NK-92 (cell line): ENCODE measurements around the gene SFRP2.

Experiments used
- DNase-seq: peaks from one replicate; lab custom pipeline; 2025; ENCODE audit not compliant: unreplicated experiment; lab: John Stamatoyannopoulos, UW

SFRP2 gene

DNA sequence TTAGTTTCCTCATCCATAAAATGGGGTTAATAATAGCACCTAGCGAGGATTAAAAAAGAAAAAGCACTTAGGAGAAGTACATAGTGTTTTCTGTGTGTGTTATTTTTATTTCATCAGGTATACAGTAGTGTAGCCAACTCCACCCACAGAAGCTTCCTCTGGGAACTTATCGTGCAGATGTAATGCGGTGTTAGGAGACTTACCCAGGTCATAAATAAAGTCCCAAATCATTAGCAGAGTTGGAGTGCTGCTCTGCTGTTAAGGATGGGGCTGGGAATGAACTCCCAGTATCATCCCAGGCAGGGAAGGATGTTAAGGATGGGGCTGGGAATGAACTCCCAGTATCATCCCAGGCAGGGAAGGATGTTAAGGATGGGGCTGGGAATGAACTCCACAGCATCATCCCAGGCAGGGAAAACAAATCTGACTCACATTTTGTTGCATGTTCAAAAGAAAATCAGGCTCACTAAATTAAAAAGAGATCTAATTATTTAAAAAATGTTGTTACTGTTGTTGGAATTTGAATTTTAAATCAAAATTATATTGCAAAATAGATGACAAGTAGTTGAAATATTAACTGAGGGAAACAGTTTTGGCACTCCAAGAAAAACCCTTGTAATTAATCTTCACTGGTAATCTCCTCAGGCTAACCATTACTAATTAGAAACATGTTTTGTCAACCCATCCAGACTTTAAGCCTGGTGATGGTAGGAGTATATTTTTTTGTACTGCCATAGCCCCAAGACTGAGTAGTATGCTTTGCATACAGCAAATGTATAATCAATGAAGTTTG is 10.2 kb upstream of the SFRP2 start:
- no peak for DNase-seq

DNA sequence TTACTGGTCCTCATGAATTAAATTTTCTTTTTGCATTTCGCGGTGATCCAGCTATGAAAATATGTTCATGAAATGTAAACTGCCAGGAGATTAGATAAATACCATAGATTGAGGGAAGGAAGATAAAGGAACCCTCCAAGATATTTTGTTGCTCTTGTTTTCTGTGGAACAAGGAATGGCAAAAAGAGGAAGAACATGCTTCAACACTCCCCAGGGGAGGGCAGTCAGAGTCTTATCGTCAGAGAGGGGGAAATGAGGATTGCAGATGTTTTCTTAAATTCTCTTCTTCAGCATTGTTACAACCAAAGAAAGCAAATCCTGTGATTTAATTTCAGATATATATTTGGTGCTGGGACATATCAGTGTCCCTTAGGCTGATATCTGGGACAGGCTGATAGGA is 9.5 kb upstream of the SFRP2 start:
- DNase-seq = no peak

DNA sequence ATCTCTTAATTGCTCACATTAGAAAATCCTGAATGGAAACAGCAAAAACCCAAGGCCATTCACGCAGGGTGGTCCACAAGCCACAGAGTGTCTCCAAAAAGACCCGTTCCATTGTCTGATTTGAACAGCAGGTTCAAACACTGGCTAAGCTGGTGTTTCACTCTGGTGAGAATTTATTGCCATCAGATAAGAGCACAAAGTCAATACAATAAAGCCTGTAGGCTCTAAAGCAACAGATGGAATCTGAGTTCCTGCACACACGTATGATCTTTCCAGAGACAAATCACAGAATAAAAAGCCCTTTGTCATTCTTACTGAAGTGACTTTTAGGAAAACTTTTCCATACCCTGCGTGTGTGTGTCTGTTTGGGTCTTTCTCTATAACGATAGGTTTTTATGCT is 5.1 kb upstream of the SFRP2 start:
- DNase-seq = no peak

DNA sequence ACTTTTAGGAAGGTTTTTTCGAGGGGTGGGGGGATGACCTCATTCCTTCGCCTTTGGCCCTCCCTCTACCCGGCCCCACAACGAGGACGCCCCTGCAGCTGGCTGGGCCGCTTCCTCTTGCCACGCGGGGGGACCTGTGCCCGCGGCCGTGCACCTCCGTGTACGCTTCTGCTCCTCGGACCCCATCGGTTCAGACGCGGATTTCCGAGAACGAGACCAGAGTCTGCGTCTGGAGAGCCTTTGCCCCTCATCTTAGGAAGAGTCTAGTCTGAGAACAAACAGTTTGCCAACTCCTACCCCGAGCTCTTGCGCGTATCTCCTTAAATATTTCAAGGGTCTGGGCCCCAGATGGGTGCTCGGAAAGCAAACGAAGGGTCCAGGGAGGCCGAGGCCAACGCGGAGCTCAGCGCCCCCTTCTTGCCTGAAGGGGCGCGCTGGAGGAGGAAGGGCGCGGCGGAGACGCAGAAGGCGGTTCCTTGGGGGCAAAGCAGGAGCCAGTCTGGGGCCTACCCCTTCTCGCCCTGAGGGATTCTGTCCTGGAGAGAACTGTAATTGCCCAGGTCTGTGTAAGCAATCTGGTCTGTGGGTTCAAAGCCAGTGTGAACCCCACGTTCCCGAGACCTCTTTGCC is 3.9 kb upstream of the SFRP2 start:
- no peak for DNase-seq

DNA sequence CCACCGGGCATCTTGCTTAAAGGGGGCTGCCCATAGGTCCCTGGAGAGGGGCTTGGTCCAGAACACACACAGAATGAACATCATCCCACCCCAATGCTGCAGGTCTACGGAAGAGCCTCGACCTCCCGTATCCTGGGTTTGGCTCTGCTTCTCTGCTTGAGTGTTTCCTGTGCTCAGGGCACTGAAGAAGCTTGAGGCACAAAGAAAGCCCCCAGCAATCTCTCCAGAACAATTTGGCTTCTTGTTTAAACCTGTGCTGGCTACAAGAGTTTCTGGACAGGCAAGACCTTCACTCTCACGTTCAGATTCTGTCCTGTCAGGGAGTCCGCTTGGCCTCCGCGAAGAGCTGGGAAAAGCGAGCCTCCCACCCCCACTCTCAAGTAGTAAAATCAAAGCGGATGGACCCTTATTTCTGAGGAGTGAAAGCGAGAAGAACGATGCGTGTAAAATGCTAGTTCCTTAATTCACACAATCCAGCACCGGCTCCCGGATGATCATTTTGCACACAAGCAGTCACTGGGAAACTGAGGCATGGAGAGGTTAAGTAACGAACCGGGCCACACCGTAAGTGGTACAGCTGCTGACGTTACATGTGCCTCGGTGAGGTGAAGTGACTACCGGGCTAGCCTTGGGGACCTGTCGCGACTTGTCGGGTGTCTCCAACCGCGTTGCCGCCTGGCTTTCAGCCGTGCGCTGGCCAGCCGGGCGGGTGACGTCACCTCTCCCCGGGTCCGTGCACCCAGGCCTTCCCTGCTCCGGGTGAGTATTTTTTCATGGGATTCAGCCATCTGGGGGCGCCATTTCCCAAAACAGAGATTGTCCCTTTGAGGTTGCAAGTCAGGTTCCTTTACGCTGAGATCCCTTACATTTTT is 3.1 kb upstream of the SFRP2 start:
- DNase-seq = no peak

DNA sequence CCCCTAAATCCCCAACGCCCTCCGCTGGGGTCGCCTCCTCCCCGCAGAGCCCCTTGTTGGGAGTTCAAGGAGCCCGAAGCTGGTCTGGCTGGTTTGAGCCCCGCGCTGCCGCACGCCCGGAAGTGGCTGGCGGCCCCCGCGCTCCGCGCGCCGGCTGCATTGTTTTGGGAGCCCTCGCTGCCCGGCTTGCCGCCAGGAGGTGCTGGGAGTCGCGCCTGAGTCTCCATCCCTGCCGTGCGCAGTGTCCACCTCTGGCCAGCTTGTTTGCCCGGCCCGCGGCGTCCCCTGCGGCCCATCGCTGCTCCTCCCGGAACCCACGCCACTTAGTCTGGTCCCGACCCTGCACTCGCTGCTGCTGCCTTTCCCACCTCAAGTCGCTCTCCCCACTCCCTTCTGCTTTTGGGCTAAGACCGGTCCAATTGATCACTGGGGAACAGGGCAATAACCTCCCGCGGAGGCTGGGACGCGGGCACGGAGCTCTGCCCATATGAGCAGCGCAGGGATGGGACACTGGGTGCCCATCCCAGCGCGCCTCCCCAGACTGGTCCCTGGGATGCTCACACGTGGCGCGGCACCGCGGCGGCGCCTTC is 2.2 kb upstream of the SFRP2 start:
- no peak for DNase-seq

DNA sequence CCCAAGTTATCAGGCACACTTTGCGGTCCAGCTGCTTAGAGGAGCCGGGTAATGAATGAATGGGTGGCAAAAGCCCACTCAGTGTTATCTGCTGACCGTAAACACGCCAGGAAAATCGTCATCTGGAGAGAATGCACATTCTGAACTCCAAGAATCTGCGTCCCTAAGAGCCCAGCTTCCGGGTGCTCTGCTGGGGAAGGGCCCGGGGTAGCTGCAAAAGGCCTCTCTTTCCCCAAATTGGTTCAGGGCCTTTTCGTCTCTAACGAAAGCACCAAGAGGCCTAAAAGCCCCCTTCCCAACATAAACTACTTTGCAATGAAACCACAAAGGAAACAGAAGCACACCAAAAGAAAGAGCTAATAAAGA is 1.6 kb upstream of the SFRP2 start:
- DNase-seq = no peak

DNA sequence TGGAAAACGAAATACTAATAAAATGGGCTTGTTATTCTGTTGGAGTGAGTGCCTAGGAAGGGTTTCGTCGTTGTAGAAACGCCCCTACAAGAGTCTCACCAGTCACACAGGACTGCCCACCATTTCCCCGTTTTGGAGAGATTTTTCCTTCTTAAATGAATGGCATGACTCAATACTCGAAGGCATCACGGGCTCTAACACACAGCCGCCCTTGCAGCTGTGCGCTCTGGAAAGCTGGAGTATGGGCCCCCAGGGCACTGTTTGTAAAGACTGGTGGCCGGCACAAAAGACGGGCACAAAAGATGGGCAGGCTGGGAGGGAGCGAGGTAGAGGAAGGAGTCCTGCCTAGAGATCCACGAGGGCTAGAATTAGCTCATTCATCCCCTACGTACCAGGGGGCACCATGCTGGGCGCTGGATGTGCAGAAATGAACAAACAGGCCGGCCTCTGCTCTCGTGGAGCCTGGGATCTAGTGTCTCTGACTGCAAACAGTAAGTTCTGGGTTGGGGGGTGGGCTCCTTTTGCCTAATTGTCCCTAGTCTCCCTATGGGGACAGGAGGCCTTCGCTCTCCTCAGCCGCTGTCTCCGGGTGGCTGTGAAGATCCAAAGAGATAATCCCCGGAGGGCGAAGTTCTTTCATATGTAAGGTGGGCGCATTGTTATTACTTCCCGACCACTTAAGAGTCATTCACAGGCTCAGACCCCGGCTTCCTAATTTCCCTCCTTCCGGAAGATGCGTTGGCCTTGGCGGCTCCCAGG is 1.0 kb upstream of the SFRP2 start:
- no peak for DNase-seq

DNA sequence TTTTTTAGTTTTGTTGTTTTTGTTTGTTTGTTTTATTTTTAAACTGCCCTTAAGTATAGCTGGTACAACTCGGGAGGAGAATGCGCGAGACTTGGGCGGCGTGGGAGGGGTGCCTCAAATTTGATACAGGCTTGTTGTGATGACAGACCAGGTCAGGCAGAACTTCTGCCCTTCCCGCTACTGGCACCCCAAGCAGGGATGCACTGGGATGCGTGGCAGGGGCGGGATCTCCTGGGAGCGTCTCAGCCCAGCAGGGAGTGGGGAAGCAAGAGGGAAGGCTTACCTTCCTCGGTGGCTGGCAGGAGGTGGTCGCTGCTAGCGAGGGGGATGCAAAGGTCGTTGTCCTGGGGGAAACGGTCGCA is 851 bp downstream of the SFRP2 start:
- DNase-seq = no peak

DNA sequence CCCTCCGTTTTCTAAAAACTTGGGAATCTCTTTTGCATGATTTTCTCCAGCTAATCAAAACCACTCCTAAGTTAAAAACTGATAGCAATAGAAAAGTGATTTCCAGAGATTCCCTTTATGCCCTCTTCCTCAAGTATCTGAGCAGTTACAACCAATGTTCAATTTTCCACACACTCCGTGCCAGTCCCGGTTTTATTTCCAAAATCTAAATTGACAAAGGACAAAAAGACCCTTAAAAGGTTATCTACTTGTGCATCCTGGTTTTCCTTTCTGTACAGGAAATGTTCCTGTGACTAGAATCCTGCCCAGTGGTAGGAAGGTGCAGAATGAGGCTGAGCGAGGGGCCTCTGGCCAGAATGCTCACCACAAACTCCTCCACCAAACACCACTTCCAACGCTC is 1.3 kb downstream of the SFRP2 start:
- DNase-seq = no peak

DNA sequence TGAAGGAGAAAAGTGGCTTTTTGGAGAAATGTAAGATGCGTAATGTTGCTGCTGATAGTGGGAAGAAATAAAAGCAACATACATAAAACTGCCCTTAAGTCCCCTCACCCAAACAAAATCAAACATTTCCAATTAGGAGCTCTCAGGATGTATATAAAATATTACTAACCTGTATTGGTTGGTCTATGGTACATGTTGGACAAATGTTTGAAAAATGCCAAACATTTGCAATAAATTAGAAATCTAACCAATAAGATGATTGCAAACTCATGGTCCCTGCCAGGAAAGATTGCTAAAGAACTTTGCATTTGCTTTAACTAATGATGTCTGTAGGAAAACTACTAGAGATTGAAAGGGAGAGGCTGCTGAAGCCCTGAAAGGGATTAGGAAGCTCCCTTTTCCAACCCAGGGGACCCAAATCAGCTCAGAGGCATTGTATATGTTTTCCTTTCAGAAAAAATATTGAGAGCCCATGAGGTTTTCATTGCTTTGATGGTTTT is 1.8 kb downstream of the SFRP2 start:
- no peak for DNase-seq

DNA sequence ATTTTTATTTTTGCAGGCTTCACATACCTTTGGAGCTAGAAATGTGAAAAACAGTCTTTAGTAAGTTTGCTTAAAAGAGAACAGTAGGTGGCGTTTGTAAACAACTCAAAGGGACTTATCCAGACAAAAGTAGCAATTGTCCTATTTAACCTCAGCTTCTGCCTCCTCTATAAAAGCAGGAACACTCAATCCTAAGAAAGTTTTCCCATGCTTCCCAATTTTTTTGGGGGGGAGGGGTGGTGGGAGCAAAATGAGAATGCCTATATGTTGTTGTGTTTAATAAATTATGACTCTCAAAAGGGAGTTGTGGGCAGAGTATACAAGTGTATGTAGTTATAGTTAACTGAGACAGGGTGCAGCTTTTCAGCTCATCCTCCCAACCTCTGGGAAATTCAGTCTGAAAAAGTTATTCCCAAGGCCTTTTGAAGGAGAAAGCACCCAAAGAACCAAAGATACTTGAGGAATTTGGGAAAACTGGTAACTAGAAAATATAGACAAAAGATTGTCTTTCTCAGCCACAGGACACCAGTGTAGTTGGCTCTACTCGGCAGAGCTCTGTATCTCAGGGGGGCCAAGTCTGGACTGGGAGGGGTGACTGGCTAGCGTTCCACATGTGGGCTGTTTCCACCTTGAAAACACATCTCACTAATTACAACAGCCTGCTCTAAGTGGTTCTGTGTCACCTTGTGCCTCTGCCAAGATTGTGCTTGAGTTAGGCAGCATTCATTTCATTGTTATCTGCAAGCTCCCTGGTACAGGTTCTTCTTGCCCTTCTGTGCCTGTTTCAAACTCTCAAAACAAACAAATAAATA is 2.8 kb downstream of the SFRP2 start:
- DNase-seq = no peak

DNA sequence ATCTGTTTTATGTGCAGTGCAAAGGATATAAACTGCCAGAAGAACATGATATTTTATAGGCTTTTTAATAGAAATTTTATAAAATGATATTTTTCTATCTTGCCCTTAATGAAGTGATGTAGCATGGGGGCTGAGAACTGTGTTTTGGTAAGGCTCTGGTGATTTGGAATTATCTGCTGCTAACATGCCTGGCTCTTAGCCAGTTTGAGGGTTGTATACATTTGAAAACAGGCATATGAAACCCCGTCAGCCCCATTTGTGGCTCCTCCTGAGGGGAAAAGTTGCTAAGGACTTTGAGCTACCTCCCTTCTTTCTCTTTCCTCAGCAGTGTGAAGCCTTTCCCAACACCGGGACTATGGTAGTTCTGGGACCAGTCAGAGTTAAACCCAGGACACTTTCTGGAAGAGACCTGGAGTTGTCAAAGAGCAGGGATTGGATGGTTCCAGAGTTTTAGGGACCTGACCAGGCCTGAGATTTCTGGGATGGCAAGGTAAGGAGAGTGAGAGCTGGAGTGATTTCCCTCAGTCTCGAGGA is 4.7 kb downstream of the SFRP2 start:
- DNase-seq = no peak

DNA sequence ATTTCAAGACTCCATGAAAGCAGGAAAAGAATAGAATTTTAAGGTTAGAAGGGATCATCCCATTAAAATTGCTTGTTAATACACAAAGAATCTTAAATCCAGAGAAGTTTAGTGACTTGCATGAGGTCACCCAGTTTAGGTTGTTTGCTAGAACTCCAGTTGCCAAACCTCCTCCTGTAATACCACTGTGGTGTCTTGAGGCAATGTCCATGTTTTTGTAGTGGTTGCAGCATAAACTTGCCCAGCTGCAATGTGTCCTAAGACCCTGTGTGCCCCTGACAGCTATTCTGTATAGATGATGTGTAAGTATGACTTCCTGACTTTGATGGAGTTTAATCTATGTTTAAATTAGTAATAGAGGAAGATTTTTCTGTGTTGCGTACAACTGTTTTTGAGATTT is 6.3 kb downstream of the SFRP2 start:
- no peak for DNase-seq

DNA sequence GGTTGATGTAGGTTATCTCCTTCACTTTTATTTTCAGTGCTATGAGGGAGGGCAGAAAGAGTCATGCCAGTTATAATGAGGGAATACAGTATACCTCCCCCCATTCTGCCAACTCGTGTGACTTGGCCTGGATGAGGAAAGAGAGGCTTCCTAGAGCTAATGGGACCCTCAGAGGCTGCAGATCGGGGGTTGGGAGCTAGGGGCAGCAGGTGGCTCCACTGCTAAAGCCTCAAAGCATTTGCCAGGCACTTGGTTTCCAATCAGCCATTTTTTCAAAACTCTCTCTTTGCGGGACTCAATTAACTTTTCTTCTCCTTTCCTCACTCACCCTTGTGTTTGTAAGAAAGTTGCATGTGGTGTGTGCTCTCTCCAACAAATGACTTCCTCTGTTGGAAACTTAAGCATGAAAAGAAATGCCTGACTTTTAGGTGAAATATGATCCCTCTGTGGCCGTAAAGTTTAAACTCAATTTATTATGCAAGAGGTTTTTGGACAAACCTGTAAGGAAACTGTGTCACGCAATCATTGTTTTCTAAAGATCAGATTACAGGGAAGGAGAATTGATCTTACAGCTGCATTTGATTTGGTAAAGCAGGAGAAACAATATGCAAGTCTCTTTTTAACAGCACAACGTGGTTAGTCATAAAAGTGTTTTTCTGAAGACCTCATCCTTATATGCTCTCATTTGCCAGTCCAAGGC is 7.0 kb downstream of the SFRP2 start:
- no peak for DNase-seq

DNA sequence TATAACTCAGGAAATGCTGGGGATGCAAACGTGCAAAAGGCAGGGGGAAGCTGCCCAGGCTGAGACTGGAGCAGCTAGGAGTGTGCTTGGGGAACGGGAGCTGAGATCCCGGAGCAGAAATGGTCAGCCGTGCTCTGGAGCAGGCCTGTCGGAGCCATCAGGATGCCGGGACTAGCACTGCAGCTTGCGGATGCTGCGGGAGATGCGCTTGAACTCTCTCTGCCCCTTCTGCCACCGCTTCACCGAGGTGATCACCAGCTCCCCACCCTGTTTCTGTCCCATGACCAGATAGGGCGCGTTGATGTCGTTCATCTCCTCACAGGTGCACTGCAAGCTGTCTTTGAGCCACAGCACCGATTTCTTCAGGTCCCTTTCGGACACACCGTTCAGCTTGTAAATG is 7.6 kb downstream of the SFRP2 start:
- DNase-seq = no peak

DNA sequence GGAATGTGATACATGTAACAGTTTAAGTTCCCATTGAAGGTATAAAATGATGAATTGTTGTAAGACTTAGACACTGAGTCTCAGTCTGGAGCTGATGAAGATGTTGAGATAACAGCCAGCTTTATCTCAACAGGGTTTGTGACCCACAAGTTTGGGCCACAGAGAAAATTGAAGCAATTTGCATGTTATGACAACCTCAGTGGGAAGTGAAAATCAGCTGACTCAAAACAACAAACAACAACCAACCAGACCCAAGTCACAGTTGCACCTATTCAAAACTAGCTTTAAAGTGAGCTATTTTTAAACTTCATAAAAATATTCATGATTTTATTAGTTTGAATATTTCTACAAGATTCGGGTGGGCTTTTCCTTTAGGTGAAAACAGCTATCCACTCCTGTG is 8.0 kb downstream of the SFRP2 start:
- DNase-seq = no peak

DNA sequence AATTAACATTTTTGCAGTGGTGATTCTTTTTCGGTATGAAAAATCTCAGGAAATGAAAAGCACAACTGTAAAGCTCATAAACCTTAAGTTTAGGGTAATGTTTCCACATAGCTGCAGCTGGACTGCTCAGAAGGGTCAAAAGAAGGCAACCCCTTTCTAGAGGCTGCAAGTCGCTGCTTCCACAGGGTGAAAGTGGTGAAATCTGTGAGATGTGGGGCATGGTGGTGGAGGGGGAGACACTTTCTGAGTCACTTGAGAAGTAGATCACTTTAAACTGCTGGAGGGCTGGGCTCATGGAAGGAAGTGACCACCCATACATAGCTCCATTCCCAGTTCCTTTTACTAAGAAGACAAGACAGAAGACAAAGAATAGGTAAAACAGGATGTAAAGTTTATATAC is 8.7 kb downstream of the SFRP2 start:
- DNase-seq = no peak

DNA sequence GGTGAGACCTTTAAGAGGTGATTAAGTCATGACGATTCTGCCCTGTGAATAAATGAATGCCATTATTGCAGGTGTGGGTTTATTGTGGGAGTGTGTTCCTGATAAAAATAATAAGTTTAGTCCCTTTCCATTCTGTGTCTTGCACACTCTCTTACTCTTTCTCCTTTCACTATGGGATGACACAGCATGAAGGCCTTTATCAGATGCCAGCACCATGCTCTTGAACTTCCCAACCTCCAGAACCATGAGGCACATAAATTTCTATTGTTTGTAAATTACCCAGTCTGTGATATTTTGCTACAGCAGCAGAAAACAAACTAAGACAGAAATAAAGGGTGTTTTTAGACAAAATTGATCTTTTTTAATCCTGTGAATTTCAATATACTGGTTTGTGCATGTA is 10.5 kb downstream of the SFRP2 start:
- no peak for DNase-seq
